IMR-90 (cell line): ENCODE data around the gene PXK.

Source experiments
- CHD1 ChIP-seq: IDR thresholded peaks from 2 replicates; pipeline ENCODE4 v1.6.1; 2012; ENCODE audit warnings: low read depth, low read length, improper control_type of control experiment
- POLR2A ChIP-seq: IDR thresholded peaks from 2 replicates; pipeline ENCODE4 v1.6.1; 2012; ENCODE audit warnings: mild to moderate bottlenecking, low read depth, low read length
- RFX5 ChIP-seq: IDR thresholded peaks from 2 replicates; pipeline ENCODE4 v1.8.0; 2012; ENCODE audit warnings: low read depth, mild to moderate bottlenecking, low read length, moderate library complexity
- SMC3 ChIP-seq: fragments of 150-350 bp; IDR thresholded peaks from 2 replicates; pipeline ENCODE4 v1.6.1; 2016; ENCODE audit warnings: low read depth, mild to moderate bottlenecking, antibody characterized with exemption, low read length, moderate library complexity
- TF ChIP-seq, protein P1 (sequence below): conservative IDR thresholded peaks from 2 replicates; pipeline ENCODE4 v1.5.1; 2012; ENCODE audit warnings: mild to moderate bottlenecking, low read depth, low read length, improper control_type of control experiment
- TF ChIP-seq, protein P2 (sequence below): fragments of 150-350 bp; IDR thresholded peaks from 2 replicates; pipeline ENCODE4 v1.6.1; 2016; ENCODE audit warnings: low read depth, mild to moderate bottlenecking, low read length, moderate library complexity, borderline replicate concordance

DNA sequence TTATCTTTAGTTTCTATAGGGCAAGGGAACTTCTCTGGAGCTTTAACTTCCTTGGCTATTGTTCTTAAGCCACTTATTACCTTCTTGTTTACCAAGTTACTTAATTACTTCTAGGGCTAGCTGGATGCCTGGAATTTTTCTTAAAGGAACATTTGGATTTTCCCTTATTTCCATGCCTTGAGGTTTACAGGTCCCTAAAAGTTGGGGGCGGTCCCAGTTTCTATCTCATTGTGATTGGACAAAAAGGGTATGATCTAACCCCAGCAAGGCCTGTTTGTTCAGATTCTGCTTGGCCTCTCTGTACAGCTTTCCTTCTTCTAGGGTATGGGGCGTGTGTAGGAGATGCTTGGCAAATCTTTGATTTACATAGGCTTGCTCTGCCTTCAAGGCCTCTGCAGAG, 83.5 kb downstream of the PXK start:
- TF ChIP-seq POLR2A (no peak), SMC3 (no peak), CHD1 (no peak), RFX5 (no peak)
- TF ChIP-seq, protein P1, sequence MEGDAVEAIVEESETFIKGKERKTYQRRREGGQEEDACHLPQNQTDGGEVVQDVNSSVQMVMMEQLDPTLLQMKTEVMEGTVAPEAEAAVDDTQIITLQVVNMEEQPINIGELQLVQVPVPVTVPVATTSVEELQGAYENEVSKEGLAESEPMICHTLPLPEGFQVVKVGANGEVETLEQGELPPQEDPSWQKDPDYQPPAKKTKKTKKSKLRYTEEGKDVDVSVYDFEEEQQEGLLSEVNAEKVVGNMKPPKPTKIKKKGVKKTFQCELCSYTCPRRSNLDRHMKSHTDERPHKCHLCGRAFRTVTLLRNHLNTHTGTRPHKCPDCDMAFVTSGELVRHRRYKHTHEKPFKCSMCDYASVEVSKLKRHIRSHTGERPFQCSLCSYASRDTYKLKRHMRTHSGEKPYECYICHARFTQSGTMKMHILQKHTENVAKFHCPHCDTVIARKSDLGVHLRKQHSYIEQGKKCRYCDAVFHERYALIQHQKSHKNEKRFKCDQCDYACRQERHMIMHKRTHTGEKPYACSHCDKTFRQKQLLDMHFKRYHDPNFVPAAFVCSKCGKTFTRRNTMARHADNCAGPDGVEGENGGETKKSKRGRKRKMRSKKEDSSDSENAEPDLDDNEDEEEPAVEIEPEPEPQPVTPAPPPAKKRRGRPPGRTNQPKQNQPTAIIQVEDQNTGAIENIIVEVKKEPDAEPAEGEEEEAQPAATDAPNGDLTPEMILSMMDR = no peak
- TF ChIP-seq, protein P2, sequence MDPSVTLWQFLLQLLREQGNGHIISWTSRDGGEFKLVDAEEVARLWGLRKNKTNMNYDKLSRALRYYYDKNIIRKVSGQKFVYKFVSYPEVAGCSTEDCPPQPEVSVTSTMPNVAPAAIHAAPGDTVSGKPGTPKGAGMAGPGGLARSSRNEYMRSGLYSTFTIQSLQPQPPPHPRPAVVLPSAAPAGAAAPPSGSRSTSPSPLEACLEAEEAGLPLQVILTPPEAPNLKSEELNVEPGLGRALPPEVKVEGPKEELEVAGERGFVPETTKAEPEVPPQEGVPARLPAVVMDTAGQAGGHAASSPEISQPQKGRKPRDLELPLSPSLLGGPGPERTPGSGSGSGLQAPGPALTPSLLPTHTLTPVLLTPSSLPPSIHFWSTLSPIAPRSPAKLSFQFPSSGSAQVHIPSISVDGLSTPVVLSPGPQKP = no peak
